Fibroblast of villous mesenchyme (primary cell): ENCODE results near the gene SLC35A3. TPM values are rescaled to one million over a fixed set of nuclear protein-coding genes. Genes with fewer than 3 reads are reported as not detected.

Source experiments
- DNase-seq: peaks from one replicate; pipeline ENCODE4 v3.0.0-alpha.2; 2010; ENCODE audit warnings: low read depth
- H3K4me3 ChIP-seq: 2 replicates; pipeline ENCODE4 v1.5.1; 2011; ENCODE audit warnings: low read depth, mild to moderate bottlenecking, low read length
- small RNA-seq: library from RNA; depleted of rRNA; stranded (forward); fragments of <200 nt; gene quantifications from one replicate; pipeline ENCODE3, GENCODE V24; 2012
- total RNA-seq: library from RNA; depleted of rRNA; stranded (reverse); fragments of >200 nt; gene quantifications from 2 replicates; pipeline ENCODE4 v1.2.3, GENCODE V29; 2012
- TF ChIP-seq, protein P1 (sequence below): IDR thresholded peaks from 2 replicates; pipeline ENCODE4 v1.5.1; 2012; ENCODE audit warnings: low read depth, mild to moderate bottlenecking, low read length; ENCODE audit not compliant: insufficient read depth

Gene SLC35A3
- total RNA-seq, 1 donor, result 28.1 TPM

- DNase-seq, result no peak
- TF ChIP-seq, protein P1, sequence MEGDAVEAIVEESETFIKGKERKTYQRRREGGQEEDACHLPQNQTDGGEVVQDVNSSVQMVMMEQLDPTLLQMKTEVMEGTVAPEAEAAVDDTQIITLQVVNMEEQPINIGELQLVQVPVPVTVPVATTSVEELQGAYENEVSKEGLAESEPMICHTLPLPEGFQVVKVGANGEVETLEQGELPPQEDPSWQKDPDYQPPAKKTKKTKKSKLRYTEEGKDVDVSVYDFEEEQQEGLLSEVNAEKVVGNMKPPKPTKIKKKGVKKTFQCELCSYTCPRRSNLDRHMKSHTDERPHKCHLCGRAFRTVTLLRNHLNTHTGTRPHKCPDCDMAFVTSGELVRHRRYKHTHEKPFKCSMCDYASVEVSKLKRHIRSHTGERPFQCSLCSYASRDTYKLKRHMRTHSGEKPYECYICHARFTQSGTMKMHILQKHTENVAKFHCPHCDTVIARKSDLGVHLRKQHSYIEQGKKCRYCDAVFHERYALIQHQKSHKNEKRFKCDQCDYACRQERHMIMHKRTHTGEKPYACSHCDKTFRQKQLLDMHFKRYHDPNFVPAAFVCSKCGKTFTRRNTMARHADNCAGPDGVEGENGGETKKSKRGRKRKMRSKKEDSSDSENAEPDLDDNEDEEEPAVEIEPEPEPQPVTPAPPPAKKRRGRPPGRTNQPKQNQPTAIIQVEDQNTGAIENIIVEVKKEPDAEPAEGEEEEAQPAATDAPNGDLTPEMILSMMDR, result no peak
- H3K4me3 ChIP-seq, result no peak overlapping the region
Measured at GRCh38 chr1:100074604-100075395, 105.0 kb downstream of the SLC35A3 start.

GRCh38 chr1:100075773-100076172 is 106.0 kb downstream of the SLC35A3 start:
- no peak overlapping the region for H3K4me3 ChIP-seq

DNA sequence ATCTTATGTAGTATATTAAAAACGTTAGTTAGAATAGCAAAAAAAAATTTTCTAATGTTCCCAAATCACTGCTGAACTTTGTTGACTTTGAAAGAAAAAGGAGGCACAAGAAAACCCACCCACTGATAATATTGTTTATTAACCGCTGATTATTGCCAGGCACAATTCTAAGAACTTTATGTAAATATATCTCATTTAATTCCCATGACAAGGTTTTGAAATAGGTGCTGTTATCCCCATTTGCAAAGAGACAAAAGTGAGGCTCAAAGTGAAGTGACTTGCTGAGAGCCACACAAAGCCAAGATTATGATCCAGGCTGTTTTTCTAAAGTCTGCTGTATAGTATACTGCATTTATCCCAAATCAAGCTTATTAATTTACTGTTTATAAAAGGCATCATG is 106.5 kb downstream of the SLC35A3 start:
- H3K4me3 ChIP-seq, result no peak overlapping the region
- TF ChIP-seq, protein P1, result no peak
- DNase-seq, result no peak

More at GRCh38 chr1:100075773-100076172, 106.0 kb downstream of the SLC35A3 start:
- TF ChIP-seq, protein P1, result no peak
- DNase-seq, result peak; percentile 19

DNA sequence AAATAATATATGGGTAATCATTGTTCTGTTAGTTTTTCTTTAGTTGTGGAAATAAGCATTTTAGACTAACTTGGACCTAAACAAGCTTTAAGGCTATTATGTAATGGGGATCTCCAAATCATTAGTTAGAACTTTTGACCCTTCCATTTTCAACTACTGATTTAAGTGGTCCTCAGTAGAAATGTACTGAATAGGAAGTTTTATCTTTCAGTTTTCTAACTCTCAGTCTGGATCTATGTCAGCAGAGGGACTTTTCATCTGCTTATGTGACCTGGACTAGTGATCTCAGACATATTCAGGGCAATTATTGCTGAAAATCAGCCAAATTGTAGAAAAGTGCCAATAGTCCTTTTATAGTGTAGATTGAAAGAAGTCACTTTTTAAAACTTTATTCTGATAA is 106.9 kb downstream of the SLC35A3 start:
- TF ChIP-seq, protein P1, result no peak
- H3K4me3 ChIP-seq, result no peak overlapping the region

DNA sequence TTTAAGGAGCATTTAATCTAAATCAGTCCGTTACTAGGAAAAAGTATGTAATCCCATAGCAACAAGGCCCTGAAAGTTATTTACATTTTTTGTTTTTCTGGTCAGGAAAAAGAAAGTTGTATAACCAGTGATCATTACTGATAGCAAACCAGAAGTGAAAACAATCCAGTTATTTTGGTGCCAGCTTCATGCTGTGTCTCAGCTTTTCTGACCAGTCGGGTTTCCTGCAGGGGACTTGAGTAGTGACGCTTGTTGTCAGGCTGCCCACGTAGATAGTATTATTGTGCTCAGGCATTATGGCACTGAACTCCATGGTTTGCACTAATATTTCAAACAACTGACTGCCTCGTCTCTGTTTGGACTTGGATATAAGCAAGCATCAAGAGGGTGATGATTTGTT is 107.7 kb downstream of the SLC35A3 start:
- DNase-seq, result no peak
- no peak overlapping the region for H3K4me3 ChIP-seq
- TF ChIP-seq, protein P1, result no peak

More for the DNA sequence above, 106.9 kb downstream of the SLC35A3 start:
- no peak for DNase-seq

DNA sequence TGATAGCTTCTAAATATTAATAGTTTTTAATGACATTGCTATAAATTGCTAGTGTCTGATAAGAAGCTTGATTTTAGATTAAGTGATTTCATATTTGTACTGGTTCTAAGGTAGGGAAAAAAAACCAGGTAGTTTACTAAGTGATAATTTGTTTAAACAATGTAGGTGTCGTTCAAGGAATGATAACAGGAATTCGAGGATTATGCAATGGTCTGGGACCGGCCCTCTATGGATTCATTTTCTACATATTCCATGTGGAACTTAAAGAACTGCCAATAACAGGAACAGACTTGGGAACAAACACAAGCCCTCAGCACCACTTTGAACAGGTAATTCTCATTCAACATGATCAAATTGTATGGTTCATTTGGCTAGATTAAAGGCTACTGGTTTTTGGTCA is 110.5 kb downstream of the SLC35A3 start:
- TF ChIP-seq, protein P1, result no peak
- no peak for DNase-seq
- no peak overlapping the region for H3K4me3 ChIP-seq

Small RNA genes lying within 50 kb of the gene (small RNA-seq; reads per million reads assigned to genes)
- gene RNU6-1318P (not detected), gene RNU6-750P (not detected)

Other genes starting within 250 kb of the SLC35A3 start
- 17.7 and 20.7 TPM in 2 replicates for gene FRRS1, start 203.4 kb upstream of the SLC35A3 start, total RNA-seq
- 11.6 and 12.5 TPM in 2 replicates for gene AGL, start 119.6 kb upstream of the SLC35A3 start, total RNA-seq
- 2.6 and 5.2 TPM in 2 replicates for gene SASS6, start 162.9 kb downstream of the SLC35A3 start, total RNA-seq
- gene TRMT13, start 163.2 kb downstream of the SLC35A3 start, total RNA-seq, result 10.0 and 11.7 TPM in 2 replicates
- gene LRRC39, start 208.3 kb downstream of the SLC35A3 start, total RNA-seq, result 0.32 TPM in 1 of 2 replicates, not detected in the other